Keratinocyte (primary cell): ENCODE results near the gene MST1. TPM values are rescaled to one million over a fixed set of nuclear protein-coding genes. Genes with fewer than 3 reads are reported as not detected.

Experiments used
- DNase-seq: peaks from one replicate; pipeline ENCODE4 v3.0.0-alpha.2; 2011; ENCODE audit warnings: low read depth, missing footprints, low spot score
- FAIRE-seq: peaks from 2 replicates; lab custom pipeline; 2011; peaks lifted over from hg19 to GRCh38; lab: Jason Lieb, UNC
- H2AFZ ChIP-seq: 2 replicates; pipeline ENCODE4 v1.6.0; 2012; ENCODE audit warnings: low read length, control low read depth, inconsistent platforms; ENCODE audit not compliant: control insufficient read depth
- H3K27ac ChIP-seq: 2 replicates; pipeline ENCODE4 v1.5.1; 2011; ENCODE audit warnings: low read length; ENCODE audit not compliant: control insufficient read depth, insufficient read depth
- H3K27me3 ChIP-seq: 3 replicates; pipeline ENCODE4 v1.6.0; 2011; ENCODE audit warnings: low read length; ENCODE audit not compliant: control insufficient read depth, insufficient read depth; ENCODE audit errors: extremely low read depth
- H3K36me3 ChIP-seq, 2 experiments: 2 replicates in 1 of 2; 3 replicates in 1 of 2; pipeline ENCODE4 v1.5.1; 2011; ENCODE audit warnings: low read length in 2 of 2, mild to moderate bottlenecking in 1 of 2; ENCODE audit not compliant: control insufficient read depth in 2 of 2, insufficient read depth in 2 of 2; ENCODE audit errors: extremely low read depth in 1 of 2
- H3K4me1 ChIP-seq: 3 replicates; pipeline ENCODE4 v1.5.1; 2011; ENCODE audit warnings: low read length; ENCODE audit not compliant: control insufficient read depth, insufficient read depth; ENCODE audit errors: extremely low read depth
- H3K4me2 ChIP-seq: 3 replicates; pipeline ENCODE4 v1.6.0; 2011; ENCODE audit warnings: low read depth, low read length; ENCODE audit not compliant: control insufficient read depth, insufficient read depth; ENCODE audit errors: extremely low read depth
- H3K4me3 ChIP-seq, 3 experiments: fragments of 200-600 bp in 1 of 3; sonication (generic) in 1 of 3; 2 replicates in 2 of 3; 3 replicates in 1 of 3; pipeline ENCODE4 v1.5.1; 2011 to 2016; ENCODE audit warnings: low read length in 3 of 3, mild to moderate bottlenecking in 3 of 3, control low read depth in 2 of 3, inconsistent platforms in 1 of 3, low read depth in 1 of 3, mixed read lengths in 1 of 3, mixed run types in 1 of 3, moderate library complexity in 1 of 3; ENCODE audit not compliant: control insufficient read depth in 2 of 3, insufficient read depth in 2 of 3; ENCODE audit errors: extremely low read depth in 1 of 3
- H3K79me2 ChIP-seq: 2 replicates; pipeline ENCODE4 v1.6.0; 2012; ENCODE audit warnings: low read length; ENCODE audit not compliant: control insufficient read depth, insufficient read depth
- H3K9ac ChIP-seq: 3 replicates; pipeline ENCODE4 v1.6.0; 2011; ENCODE audit warnings: low read length; ENCODE audit not compliant: control insufficient read depth, insufficient read depth; ENCODE audit errors: extremely low read depth
- H3K9me1 ChIP-seq: 3 replicates; pipeline ENCODE4 v1.6.0; 2011; ENCODE audit warnings: low read length; ENCODE audit not compliant: control insufficient read depth, insufficient read depth; ENCODE audit errors: extremely low read depth
- H3K9me3 ChIP-seq: 2 replicates; pipeline ENCODE4 v1.5.1; 2012; ENCODE audit warnings: low read depth, low read length; ENCODE audit not compliant: control insufficient read depth
- H4K20me1 ChIP-seq: 3 replicates; pipeline ENCODE4 v1.6.0; 2011; ENCODE audit warnings: low read length; ENCODE audit not compliant: control insufficient read depth, insufficient read depth; ENCODE audit errors: extremely low read depth
- CTCF ChIP-seq, 3 experiments: IDR thresholded peaks in 1 of 3; conservative IDR thresholded peaks in 1 of 3; optimal IDR thresholded peaks in 1 of 3; 2 replicates in 2 of 3; 3 replicates in 1 of 3; pipeline versions ENCODE3 to v1.5.1; 2011; ENCODE audit warnings: low read length in 3 of 3, mild to moderate bottlenecking in 3 of 3, moderate library complexity in 2 of 3, control low read depth in 1 of 3, inconsistent platforms in 1 of 3; ENCODE audit not compliant: insufficient read depth in 2 of 3; ENCODE audit errors: extremely low read depth in 1 of 3
- EZH2 ChIP-seq: IDR thresholded peaks from one replicate; pipeline ENCODE4 v1.6.1; 2012; ENCODE audit warnings: inconsistent platforms, mild to moderate bottlenecking, low read length, moderate library complexity
- dilution Hi-C: fragments of 300-500 bp; cut with MboI; formaldehyde crosslinking; loops from one replicate; pipeline ENCODE4 v1.7.0; 2020; ENCODE audit warnings: low sequenced_read_pairs; ENCODE audit not compliant: extremely low pct_ligation_motif_present
- polyA plus RNA-seq, 5 experiments: library from polyadenylated mRNA; depleted of rRNA in 3 of 5; stranded (reverse) in 3 of 5; stranded (forward) in 1 of 5; unstranded in 1 of 5; fragments of >200 nt; gene quantifications; 1 replicate in 1 of 5; 2 replicates in 3 of 5; 3 replicates in 1 of 5; pipeline versions ENCODE4 v1.2.1 to v1.2.3, GENCODE V29; 2011 to 2012; ENCODE audit warnings: missing spikeins in 2 of 5, low read depth in 1 of 5, low replicate concordance in 1 of 5

Gene MST1
- polyA plus RNA-seq, 1 donor (not counting 4 experiments of a cell fraction or from before 2014, with no cell fraction given): 5.2 TPM

GRCh38 chr3:49734752-49735151, 45.5 kb upstream of the MST1 start:
- Histone ChIP-seq H3K9me3 (no peaks in the 10 kb centered on the region), H4K20me1 (no peaks in the 10 kb centered on the region), H3K27ac (no peak overlapping the region), H3K9ac (no peak overlapping the region), H2AFZ (no peak overlapping the region), H3K27me3 (no peaks in the 10 kb centered on the region), H3K36me3 (peaks cover 13 to 22% of the 10 kb centered on the region in 2 experiments), H3K4me3 (no peak overlapping the region), H3K4me2 (no peak overlapping the region), H3K9me1 (no peaks in the 10 kb centered on the region), H3K4me1 (no peaks in the 10 kb centered on the region), H3K79me2 (no peaks in the 10 kb centered on the region)
- TF ChIP-seq EZH2: no peak
- no peak for TF ChIP-seq CTCF (optimal IDR thresholded peaks at IDR 0.05 in 1 of 3, IDR thresholded peaks at IDR 0.05 in 1 of 3, conservative IDR thresholded peaks at IDR 0.05 in 1 of 3; ENCODE audit: extremely low read depth in 1 of 3, insufficient read depth in 2 of 3, low read length in 3 of 3)
- dilution Hi-C loops: loop anchor here (25.0 kb wide), 1 partner anchor 128 kb away; the partner anchor contains the start of genes CAMKV and TRAIP
- no peak for DNase-seq
- no peak for FAIRE-seq

GRCh38 chr3:49733551-49733950, 44.3 kb upstream of the MST1 start:
- no peak for FAIRE-seq
- no peaks in the 10 kb centered on the region for H3K9me3 ChIP-seq
- no peaks in the 10 kb centered on the region for H4K20me1 ChIP-seq
- H3K4me1 ChIP-seq: no peaks in the 10 kb centered on the region
- H3K4me2 ChIP-seq: no peak overlapping the region
- peaks cover 12 to 22% of the 10 kb centered on the region in 2 experiments for H3K36me3 ChIP-seq
- no peak for TF ChIP-seq EZH2
- no peak for TF ChIP-seq CTCF (optimal IDR thresholded peaks at IDR 0.05 in 1 of 3, IDR thresholded peaks at IDR 0.05 in 1 of 3, conservative IDR thresholded peaks at IDR 0.05 in 1 of 3; ENCODE audit: extremely low read depth in 1 of 3, insufficient read depth in 2 of 3, low read length in 3 of 3)
- no peaks in the 10 kb centered on the region for H3K79me2 ChIP-seq
- no peak overlapping the region for H3K4me3 ChIP-seq
- no peaks in the 10 kb centered on the region for H3K9me1 ChIP-seq
- H3K9ac ChIP-seq: no peak overlapping the region
- H3K27ac ChIP-seq: no peak overlapping the region
- H3K27me3 ChIP-seq: no peaks in the 10 kb centered on the region
- no peak overlapping the region for H2AFZ ChIP-seq
- DNase-seq: no peak
- dilution Hi-C loops: loop anchor here (25.0 kb wide), 1 partner anchor 129 kb away; the partner anchor contains the start of genes CAMKV and TRAIP
